ENCODE results near the gene SRPX2. TPM values are rescaled to one million over a fixed set of nuclear protein-coding genes. Genes with fewer than 3 reads are reported as not detected.

Gene SRPX2
- polyA plus RNA-seq, 3 donors = 9.9 to 12.0 (median 10.8) TPM

DNA sequence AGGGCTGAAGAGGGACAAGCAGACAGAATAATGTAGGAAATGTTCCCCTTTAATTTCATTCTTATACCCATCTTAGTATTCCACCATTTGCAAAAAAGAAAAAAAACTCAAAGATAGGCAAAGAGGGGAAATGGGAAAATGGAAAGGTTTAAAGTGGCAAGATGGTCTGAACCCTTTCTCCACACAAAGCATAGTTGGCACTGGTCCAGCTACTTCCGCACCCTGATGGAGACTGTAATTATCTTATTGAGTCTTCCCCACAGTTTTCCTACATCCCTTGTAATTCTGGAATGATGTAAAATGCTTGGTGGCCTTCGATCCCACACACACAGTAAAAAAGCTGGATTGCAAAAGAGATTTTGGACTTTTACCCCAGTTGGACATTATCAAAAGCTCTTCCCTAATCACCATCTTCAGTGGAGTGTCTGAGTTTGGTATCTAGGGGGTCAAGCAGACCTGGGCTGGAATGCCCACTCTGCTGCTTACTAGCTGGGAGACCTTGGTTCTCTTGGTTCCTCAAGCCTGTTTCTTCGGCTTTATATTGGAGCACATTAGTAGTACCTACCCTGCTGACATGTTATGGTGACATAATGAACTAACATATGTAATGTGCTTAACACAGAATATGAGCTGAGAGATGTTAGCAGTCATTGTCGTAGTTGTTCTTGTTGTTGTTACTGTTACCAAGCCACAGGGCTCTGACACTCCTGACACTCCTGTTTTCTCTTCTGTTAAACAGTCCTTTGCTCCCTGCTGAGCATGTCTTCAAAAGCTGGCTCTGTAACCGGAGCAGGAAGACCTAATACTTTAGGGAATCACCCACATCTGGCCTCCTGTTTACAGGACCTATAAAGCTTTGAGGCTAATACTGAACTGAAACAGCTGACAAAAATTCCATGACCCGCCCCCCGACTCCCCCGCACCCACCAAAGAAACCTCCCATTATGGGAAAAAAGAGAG, 4.7 kb downstream of the SRPX2 start:
- no peak for DNase-seq (ENCODE audit: low read depth in 3 of 3, low spot score in 2 of 3)

DNA sequence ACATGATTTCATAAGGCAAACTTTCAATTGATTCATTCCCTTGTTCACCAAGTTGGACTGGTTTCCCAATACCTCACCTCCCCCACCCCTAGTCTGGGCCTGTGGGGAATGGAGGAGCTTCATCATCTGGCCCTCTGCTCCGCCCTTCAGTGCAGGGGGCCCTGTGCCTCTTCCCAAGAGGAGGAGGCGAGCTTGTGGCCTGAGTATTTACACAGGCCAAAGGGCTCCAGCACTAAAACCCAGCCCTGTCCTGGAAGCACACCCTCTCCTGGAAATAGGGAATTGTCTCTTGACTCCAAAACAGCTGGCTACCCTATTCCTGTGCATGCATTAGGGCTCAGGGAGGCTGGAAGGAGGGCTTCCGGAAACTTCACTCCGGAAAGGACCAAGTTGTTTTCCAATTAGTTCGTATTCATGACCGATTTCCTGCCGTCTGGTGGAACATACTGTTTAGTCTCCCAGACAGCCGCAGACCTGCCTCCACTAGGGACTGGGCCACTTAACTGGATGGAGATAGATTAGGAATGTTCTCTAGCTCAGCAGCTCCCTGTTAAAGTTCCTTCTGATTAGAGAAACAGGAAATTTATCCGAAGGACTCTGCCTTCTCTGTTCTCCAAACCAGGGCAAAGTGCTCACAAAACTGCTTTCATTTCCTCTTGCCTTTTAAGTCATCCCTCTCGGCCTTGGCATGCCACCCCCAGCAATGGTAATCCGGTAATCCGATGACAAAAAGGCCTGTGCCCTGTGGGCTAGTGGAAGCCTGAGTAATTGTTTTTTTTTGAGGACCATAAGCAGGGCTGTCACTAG, 5.8 kb downstream of the SRPX2 start:
- DNase-seq (ENCODE audit: low read depth in 3 of 3, low spot score in 2 of 3) = no peak

DNA sequence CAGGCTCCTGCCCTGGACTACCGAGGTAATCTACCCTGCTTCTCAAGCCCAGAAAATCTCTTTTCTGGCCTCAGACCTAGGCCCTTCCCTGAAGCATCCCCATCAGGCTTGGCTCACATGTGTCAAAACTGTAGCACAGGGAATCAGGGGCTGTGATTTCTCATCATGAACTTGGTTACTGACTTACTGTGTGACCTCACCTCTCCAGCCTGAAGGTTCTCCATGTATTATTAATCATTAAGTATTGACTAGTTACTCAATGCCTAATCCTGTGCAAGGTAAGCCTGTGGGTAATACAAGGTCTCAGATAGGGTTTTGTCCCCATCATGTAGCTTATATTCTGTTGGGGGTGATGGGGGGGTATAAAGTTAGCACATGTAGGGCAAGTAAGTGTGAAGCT, 6.8 kb downstream of the SRPX2 start:
- DNase-seq (ENCODE audit: low read depth in 3 of 3, low spot score in 2 of 3) = no peak

DNA sequence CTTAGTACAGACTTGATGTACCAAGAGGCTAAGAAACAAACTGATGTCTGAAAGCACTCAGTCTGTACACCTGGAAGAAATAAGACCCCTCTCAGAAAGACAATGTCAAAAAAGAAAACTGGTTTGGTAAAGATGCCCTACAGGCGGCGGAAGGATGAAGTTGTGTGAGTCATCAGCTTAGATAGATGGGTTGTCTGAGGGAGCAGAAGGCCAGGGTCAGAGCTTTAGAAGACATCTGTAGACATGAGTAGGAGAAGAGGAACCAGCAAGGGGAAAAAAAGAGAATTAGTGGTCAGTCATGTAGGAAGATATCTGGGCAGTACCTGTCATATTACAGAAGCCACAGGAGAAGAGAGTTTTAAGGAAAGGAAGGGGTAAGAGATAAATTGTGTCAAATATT, 8.3 kb downstream of the SRPX2 start:
- no peak for DNase-seq (ENCODE audit: low read depth in 3 of 3, low spot score in 2 of 3)

DNA sequence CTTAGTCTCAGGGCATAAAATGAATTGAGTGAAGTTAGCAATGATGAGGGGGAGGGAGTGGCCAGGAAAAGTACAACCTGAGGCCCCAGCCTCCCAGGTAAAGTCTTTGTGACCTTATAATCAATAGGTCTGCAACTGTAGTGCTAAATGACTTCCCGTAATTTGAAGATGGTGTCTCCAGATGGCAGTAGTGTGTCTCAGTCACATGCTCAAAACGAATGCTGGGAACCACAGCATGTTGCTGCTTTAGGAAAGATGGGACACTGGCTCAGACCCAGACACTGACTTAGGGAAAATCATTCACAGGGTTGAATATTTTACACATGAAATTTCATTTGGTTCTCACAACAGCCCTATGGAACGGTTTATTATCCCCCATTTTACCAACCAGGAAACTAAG, 10.3 kb downstream of the SRPX2 start:
- no peak for DNase-seq (ENCODE audit: low read depth in 3 of 3, low spot score in 2 of 3)

DNA sequence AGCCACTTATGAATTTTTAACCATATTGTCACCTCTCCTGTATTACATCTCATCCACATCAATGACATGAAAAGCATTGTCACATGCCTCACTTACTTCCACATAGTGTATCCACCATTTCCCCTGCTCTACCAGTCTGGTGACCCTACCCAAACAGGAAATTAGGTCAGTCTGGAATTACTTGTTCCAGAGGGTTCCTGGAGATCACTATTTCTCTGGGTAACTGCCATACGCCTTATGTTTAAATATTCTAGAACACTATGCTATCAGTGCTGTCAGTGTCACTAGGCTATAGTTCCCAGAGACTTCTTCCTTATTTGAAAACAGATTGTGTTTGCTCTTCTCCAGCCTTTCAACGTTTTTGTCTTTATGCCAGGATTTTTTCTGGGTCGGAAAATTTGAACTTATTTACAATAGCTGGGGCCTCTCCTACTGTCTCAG, 15.0 kb downstream of the SRPX2 start:
- DNase-seq (ENCODE audit: low read depth in 3 of 3, low spot score in 2 of 3) = no peak

DNA sequence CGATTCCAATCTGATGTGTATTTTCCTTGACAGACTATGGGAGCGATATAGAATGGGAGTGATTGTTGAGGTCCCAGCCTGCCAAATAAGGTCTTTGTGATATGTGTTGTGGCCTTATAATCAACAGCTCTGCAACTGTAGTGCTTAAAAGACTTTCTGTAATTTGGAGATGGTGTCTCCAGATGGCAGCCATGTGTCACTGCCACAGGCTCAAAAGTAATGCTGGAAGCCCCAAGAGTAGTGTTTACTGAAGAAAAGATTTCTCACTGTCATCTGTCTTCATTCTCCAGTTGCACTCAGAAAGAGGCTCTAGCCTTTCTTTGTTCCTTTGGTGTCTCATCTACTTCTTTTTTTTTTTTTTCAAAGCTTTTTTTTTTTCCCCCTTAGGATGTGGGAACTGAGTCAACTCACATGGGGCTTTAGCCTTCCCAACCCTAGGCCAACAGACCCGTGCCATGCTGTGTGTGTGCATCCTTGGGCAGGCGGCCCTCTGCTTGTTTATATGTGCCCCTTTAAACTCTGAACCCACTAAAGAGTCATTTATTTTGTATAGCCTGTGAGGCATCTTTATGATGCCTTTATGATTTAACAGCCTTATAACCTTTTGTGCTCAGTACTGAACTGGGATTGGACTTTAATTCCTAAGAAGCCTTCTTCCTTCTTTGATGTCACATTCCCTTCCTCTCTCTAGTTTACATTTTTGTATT, 15.6 kb downstream of the SRPX2 start:
- no peak for DNase-seq (ENCODE audit: low read depth in 3 of 3, low spot score in 2 of 3)

DNA sequence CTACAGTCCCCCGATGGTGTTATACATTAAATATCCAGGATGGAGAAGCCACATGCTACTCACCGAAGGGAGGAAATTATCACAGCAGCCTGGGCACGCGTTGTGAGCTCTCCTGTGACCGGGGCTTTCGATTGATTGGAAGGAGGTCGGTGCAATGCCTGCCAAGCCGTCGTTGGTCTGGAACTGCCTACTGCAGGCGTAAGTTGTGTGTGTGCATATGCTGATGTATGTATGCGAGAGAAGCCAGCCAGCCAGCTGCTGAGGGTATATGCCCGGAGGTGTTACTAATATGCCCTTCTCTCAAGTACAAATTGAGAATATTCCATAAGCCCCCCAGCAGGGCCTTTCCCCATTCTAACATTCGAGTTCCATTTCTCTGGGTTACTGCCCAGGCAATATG, 18.2 kb downstream of the SRPX2 start:
- no peak for DNase-seq (ENCODE audit: low read depth in 3 of 3, low spot score in 2 of 3)

DNA sequence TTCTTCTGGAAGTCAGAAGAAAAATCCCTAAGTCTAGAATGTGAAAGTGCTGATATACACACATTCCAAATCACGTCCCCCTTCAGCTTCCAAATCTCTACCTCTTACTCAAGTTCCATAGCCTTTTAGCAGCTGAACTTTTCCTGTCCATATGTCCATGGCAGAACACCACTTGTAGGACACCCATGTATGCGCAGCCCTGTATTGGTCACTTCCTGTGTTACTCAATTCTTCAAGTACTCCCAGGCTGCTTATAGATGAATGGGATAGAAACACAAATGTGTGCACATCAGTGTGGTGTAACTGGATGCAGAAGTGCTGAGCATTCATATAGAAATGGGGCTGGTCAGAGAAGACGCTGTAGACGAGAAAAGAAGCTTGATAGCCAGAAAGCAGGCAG, 18.8 kb downstream of the SRPX2 start:
- DNase-seq (ENCODE audit: low read depth in 3 of 3, low spot score in 2 of 3) = no peak

DNA sequence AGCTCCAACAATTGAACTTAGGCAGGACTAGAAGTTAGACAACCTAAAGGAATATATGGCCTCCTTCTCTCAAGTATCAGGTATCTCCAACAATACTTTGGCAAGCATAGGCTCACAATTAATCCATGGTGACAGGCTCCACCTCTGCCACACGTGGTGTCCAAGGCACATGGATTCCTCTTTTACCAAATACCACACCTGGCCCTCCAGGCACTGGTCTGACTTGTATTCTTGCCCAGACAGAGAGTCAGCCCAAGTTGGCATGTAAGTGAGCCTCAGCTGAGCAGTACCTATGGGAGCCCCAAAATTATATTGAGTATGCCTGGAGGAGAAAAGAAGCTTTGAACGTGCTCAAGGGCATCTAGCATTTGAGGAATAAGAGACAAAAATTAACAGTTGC, 19.6 kb downstream of the SRPX2 start:
- no peak for DNase-seq (ENCODE audit: low read depth in 3 of 3, low spot score in 2 of 3)

DNA sequence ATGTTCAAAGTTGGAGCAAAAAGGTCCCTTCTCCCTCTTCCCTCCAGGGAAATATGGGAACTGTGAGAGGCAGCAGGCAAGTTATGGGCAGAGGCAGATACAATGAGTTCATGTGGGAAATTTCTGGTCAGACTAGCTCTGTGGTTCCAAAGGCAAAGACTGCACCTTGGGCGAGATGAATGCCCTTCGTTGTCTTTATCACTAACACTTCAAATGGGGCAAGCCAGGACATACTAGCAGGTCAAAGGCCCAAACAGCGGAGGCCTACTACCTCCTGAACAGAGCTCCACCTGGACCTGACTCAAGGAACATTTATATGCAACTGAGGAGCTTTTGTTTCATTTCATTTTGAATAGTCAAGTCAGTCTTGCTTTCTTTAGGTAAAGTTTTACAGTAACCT, 29.0 kb downstream of the SRPX2 start:
- DNase-seq (ENCODE audit: low read depth in 3 of 3, low spot score in 2 of 3) = no peak

DNA sequence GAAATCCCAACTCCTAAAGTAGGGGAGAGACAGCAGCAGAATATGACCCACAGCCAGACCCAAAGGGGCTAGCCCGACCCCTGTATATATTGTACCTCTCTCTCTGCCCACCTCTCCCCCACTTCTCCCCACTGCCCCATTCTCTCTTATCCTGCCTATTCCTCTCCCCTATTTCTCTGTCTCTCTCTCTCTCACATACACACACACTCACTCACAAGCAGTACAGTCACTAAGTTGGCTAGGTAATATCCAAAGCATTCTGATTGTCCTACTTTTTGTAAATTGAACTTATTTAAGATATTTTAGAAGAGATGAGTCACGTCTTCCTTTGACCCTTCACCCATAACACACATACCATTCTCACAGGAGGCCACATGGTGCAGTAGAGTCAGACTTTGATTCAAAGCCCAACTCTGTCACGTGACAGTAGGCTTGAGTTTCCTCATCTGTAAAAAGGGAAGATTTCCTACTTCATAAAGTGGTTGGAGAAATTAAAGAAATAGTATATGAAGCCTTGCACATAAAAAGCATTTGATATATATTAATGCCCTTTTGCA, 29.5 kb downstream of the SRPX2 start:
- DNase-seq (ENCODE audit: low read depth in 3 of 3, low spot score in 2 of 3) = no peak

DNA sequence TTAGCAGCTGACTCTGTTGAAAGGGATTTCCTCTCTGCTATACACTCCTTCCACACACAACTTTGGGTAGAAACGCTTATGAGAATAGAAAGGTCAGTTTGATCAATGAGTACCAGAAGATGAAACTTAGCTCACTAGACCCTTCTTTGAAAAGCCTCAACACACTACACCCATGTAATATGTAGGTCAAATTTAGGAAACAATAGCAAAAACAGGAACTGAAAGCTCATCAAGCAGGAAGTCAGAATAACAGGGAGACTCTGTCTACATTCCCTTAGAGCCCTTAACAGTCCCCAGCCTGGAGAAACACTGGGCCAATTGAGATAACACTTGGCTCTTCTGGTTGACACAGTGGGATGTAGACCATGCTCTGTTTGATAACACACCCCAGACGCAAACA, 30.7 kb downstream of the SRPX2 start:
- DNase-seq (ENCODE audit: low read depth in 3 of 3, low spot score in 2 of 3) = no peak

DNA sequence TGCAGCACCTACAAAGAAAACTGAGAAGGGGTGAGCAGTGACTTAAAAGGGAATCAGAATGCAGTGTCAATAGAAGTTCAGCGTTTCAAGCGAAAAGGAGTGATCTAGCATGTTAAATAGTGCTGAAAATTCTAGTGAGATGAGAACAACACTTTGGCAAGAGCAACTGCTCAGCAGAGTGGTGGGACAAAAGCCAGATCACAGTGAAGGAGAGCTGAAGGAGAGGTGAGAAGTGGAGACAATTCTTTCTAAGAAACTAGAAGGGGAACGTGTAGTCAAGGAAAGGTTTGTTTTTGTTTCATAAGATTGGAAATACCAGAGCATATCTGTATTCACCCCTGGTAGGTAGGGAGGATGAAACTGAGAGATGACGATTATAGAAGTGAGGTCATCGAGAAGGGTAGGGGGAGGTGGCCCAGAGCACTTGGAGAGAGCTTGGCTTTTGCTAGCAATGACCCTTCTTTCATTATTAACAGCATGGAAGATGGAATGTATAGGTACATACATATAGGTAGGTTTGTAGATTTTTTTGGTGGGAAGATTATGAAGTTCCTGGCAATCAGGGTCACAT, 33.7 kb downstream of the SRPX2 start:
- no peak for DNase-seq (ENCODE audit: low read depth in 3 of 3, low spot score in 2 of 3)

DNA sequence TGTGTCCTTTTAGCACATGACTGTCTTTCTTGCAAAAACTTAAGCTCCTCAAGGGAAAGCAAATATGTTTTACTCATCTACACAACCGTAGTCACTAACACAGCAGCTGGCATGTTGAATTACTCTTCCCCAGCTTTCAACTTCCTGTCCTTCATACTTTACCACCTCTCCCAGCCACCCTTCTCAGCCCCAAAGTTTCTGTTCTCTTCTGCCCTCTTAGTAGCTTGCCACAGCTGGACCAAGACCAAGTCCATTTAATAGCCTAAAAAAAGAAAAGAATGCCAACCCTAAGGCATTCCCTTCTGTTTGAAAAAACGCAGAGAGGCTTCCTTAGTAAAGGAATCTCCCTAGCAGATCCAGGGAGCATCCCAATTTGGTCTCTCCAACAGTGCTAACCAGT, 36.8 kb downstream of the SRPX2 start:
- no peak for DNase-seq (ENCODE audit: low read depth in 3 of 3, low spot score in 2 of 3)

DNA sequence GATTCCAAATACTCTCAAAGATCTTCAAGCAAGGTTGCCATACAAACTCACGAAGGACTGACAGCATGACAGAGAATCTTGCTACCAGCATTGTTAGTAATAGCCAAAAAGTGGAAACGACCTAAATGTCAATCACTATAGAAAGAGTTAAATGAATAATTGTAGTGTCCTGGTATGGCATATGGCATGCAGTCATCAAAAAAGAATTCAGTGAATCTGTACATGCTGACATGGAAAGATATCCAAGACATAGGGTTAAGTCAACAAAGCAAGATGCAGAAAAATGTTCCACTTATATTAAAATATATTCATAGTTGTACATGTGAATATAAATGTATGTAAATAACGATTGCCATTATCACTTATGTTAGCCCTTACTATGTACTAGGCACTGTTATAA, 37.6 kb downstream of the SRPX2 start:
- no peak for DNase-seq (ENCODE audit: low read depth in 3 of 3, low spot score in 2 of 3)

DNA sequence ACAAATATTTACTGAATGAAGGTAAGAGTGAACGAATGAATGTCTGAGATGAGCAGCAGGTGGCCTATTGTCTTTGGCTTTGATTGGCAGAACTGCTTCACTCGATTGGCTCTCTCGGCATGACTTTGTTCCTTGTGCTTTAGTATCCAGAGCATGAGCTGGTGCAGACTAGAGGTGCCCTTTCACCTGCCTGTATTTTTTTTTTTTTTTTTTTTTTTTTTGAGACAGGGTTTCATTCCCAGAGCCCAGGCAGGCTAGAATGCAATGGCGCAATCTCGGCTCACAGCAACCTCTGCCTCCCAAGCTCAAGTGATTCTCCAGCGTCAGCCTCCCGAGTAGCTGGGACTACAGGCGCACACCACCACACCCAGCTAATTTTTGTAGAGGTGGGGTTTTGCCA, 38.9 kb downstream of the SRPX2 start:
- no peak for DNase-seq (ENCODE audit: low read depth in 3 of 3, low spot score in 2 of 3)

DNA sequence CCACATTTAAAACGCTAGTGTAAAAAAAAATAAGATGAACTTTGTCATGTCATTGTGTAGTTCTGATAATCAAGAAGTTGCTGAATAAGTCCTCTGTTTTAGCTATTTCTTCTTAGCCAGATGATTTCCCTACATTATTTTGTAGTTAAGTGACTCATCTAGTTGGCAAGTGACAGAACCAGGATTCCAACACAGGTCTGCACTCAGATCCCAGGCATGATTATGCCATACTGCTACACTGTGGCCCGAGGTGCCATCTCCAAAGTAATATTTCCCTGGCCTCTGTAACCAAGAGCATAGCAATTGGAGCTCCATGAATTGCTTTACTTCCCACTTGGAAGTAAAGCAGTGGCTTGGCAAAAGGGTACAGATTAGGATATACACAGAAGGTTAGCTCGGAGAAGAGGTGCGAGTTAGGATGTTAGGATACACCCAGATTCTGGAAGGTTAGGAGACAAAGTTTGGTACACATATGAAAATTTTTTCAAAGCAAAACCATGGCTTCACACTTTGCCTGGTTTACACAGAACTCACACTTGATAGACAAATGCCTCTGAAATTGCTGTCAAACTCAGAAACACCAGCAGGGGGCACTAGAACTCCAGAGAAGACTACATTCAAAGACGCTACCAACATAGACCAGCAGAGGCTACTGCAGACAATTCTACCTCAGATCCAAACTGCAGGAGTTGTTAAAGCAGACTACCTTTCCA, 41.4 kb downstream of the SRPX2 start:
- peak; percentile 37 to 53 (median 46) for DNase-seq (ENCODE audit: low read depth in 3 of 3, low spot score in 2 of 3)

DNA sequence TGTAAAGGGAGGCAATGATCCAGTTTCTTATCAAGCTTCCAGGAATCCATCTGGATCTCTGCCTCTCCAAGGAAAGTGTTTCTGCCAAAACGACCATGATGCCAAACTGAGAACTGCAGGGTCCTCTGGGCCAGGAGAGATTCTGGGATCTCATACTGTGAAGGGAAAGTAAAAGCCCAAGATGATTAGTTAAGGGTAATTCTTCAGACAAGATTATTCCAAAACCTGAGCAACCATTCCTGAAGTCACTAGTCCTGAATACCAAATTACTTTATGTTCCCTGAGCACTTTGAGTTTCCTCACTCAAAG, 42.0 kb downstream of the SRPX2 start:
- DNase-seq (ENCODE audit: low read depth in 3 of 3, low spot score in 2 of 3) = no peak

DNA sequence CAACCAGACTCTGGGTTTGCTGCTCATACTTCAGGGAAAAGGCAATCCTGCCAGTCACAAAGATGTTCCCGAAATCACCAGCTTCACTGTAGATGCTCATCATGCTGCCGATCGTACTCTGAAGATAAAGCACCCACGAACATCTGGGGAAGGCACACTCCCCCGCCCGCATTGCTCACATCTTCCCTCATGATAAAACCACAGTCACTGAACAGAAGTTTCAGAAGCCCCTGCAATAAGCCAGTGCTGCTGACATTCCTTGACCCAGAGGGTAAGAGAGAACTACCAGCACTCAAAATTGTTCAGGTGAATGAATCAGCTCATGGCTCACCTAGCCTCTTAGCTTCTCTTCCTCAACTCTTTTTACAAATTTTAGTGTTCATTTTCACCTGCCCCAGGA, 43.1 kb downstream of the SRPX2 start:
- DNase-seq (ENCODE audit: low read depth in 3 of 3, low spot score in 2 of 3) = no peak

Data from right renal cortex interstitium (tissue), 3 donors.